SW 1271 (cell line): ENCODE measurements around the gene MRTO4.
A peak's percentile ranks its signal among the peaks of the same experiment; 100 is the strongest.
"Not testable (repeated sequence)": the region's sequence is repeated elsewhere in the genome, so short reads cannot be mapped to it uniquely, and the experiment has no call there.

ENCODE experiments used
- DNase-seq, 2 experiments: peaks; one replicate each; lab custom pipeline; 2025; lab: John Stamatoyannopoulos, UW

Gene MRTO4

GRCh38 chr1:19270343-19270730, 18.7 kb downstream of the MRTO4 start:
- DNase-seq = not testable (repeated sequence)

- DNase-seq = no peak
Measured at GRCh38 chr1:19272064-19272463, 20.5 kb downstream of the MRTO4 start.

GRCh38 chr1:19273106-19273843, 21.7 kb downstream of the MRTO4 start:
- DNase-seq = no peak

- DNase-seq = not testable (repeated sequence)
Measured at GRCh38 chr1:19273844-19274531, 22.4 kb downstream of the MRTO4 start.

- no peak for DNase-seq
Measured at GRCh38 chr1:19274636-19275035, 23.0 kb downstream of the MRTO4 start.

- DNase-seq = no peak
Measured at GRCh38 chr1:19283891-19284290, 32.3 kb downstream of the MRTO4 start.

- DNase-seq = no peak
Measured at GRCh38 chr1:19284881-19285280, 33.3 kb downstream of the MRTO4 start.

GRCh38 chr1:19285366-19285765, 33.8 kb downstream of the MRTO4 start:
- DNase-seq = not testable (repeated sequence)

- DNase-seq = not testable (repeated sequence)
Measured at GRCh38 chr1:19285807-19286206, 34.2 kb downstream of the MRTO4 start.

GRCh38 chr1:19287436-19288185, 36.0 kb downstream of the MRTO4 start:
- DNase-seq = no peak

GRCh38 chr1:19288324-19289241, 37.0 kb downstream of the MRTO4 start, which contains the start of gene AKR7A3:
AKR7A3 (minus strand) TSS chr1:19288770; CDS start chr1:19288709, 61 bp downstream.
- not testable (repeated sequence) for DNase-seq

- DNase-seq = no peak
Measured at GRCh38 chr1:19289244-19289643, 37.6 kb downstream of the MRTO4 start.

- DNase-seq = no peak
Measured at GRCh38 chr1:19294638-19295037, 43.0 kb downstream of the MRTO4 start.

- no peak for DNase-seq
Measured at GRCh38 chr1:19300211-19300610, 48.6 kb downstream of the MRTO4 start.

- DNase-seq = not testable (repeated sequence)
Measured at GRCh38 chr1:19304081-19304480, 52.5 kb downstream of the MRTO4 start.

- no peak for DNase-seq
Measured at GRCh38 chr1:19305880-19306279, 54.3 kb downstream of the MRTO4 start.

- no peak for DNase-seq
Measured at GRCh38 chr1:19306941-19307340, 55.3 kb downstream of the MRTO4 start.

GRCh38 chr1:19307794-19308508, 56.3 kb downstream of the MRTO4 start:
- no peak for DNase-seq

GRCh38 chr1:19308509-19308907, 56.9 kb downstream of the MRTO4 start:
- no peak for DNase-seq

GRCh38 chr1:19309123-19309813, 57.7 kb downstream of the MRTO4 start:
- peak in 1 of 2 experiments; percentile 12 for DNase-seq
